ENCODE data around the gene TRAIP. TPM values are rescaled to one million over a fixed set of nuclear protein-coding genes. Genes with fewer than 3 reads are reported as not detected.

Gene TRAIP
- total RNA-seq, 4 donors from 2014 or later, result 1.5 to 12.2 (median 2.8) TPM

GRCh38 chr3:49859576-49860305 is 3.4 kb upstream of the TRAIP start:
- Histone ChIP-seq H3K4me3 (no peak overlapping the region), H3K27ac (no peak overlapping the region), H3K27me3 (peaks cover 0 to 16% of the 10 kb centered on the region in 2 donors), H3K4me1 (peaks cover 0 to 15% (median 9%) of the 10 kb centered on the region in 4 donors), H3K9me3 (no peaks in the 10 kb centered on the region), H3K36me3 (no peaks in the 10 kb centered on the region)
- TF ChIP-seq POLR2A (IDR thresholded peaks at IDR 0.05) (no peak), CTCF (IDR thresholded peaks at IDR 0.05) (no peak), EP300 (IDR thresholded peaks at IDR 0.05) (no peak)
- WGBS, 2 donors, result 79 to 88% methylated on average over 12 of the region's 12 CpGs
- DNase-seq (ENCODE audit: low spot score in 2 of 2), result no peak

- WGBS, 2 donors, result 45 to 65% methylated on average over 5 of the region's 5 CpGs
- H3K27ac ChIP-seq, result no peak overlapping the region
- H3K36me3 ChIP-seq, result no peaks in the 10 kb centered on the region
- no peaks in the 10 kb centered on the region for H3K9me3 ChIP-seq
- H3K27me3 ChIP-seq, result no peaks in the 10 kb centered on the region
- no peak for DNase-seq (ENCODE audit: low spot score in 2 of 2)
- H3K4me3 ChIP-seq, result peak overlapping the region in 3 of 4 donors; percentile 60 to 73 (median 70)
- H3K4me1 ChIP-seq, result peaks cover 0 to 15% (median 9%) of the 10 kb centered on the region in 4 donors
- no peak for TF ChIP-seq EP300 (IDR thresholded peaks at IDR 0.05)
- no peak for TF ChIP-seq POLR2A (IDR thresholded peaks at IDR 0.05)
- no peak for TF ChIP-seq CTCF (IDR thresholded peaks at IDR 0.05)
Observed at GRCh38 chr3:49855662-49856061, 702 bp downstream of the TRAIP start.

GRCh38 chr3:49845694-49846093 is 10.7 kb downstream of the TRAIP start:
- no peak for DNase-seq (ENCODE audit: low spot score in 2 of 2)
- Histone ChIP-seq H3K27ac (no peak overlapping the region), H3K4me3 (no peak overlapping the region), H3K27me3 (no peaks in the 10 kb centered on the region), H3K4me1 (peaks cover 0 to 6% (median 0%) of the 10 kb centered on the region in 4 donors), H3K36me3 (peaks cover 0 to 7% (median 0%) of the 10 kb centered on the region in 3 donors), H3K9me3 (no peaks in the 10 kb centered on the region)
- 82 to 93% methylated on average over 3 of the region's 3 CpGs for WGBS, 2 donors
- TF ChIP-seq EP300 (IDR thresholded peaks at IDR 0.05) (no peak), CTCF (IDR thresholded peaks at IDR 0.05) (no peak), POLR2A (IDR thresholded peaks at IDR 0.05) (no peak)

GRCh38 chr3:49844464-49845183 is 11.7 kb downstream of the TRAIP start:
- Histone ChIP-seq H3K9me3 (no peaks in the 10 kb centered on the region), H3K36me3 (peaks cover 0 to 7% (median 0%) of the 10 kb centered on the region in 3 donors), H3K27ac (no peak overlapping the region), H3K27me3 (no peaks in the 10 kb centered on the region), H3K4me1 (peaks cover 0 to 16% (median 0%) of the 10 kb centered on the region in 4 donors), H3K4me3 (no peak overlapping the region)
- DNase-seq (ENCODE audit: low spot score in 2 of 2), result no peak
- no peak for TF ChIP-seq CTCF (IDR thresholded peaks at IDR 0.05)
- no peak for TF ChIP-seq EP300 (IDR thresholded peaks at IDR 0.05)
- no peak for TF ChIP-seq POLR2A (IDR thresholded peaks at IDR 0.05)
- 75 to 76% methylated on average over 5 of the region's 5 CpGs for WGBS, 2 donors

All from tibial nerve (tissue), 4 donors.